Hematopoietic multipotent progenitor cell treated with erythropoietin and hydrocortisone succinate and interleukin-3 and kit ligand, for 15 days (in vitro differentiated cells): ENCODE measurements around the gene USP50.
"Not testable (repeated sequence)": the region's sequence is repeated elsewhere in the genome, so short reads cannot be mapped to it uniquely, and the experiment has no call there.

Source experiments
- DNase-seq: peaks from one replicate; pipeline ENCODE4 v3.0.0-alpha.2; 2015; ENCODE audit warnings: low spot score

Gene USP50

DNA sequence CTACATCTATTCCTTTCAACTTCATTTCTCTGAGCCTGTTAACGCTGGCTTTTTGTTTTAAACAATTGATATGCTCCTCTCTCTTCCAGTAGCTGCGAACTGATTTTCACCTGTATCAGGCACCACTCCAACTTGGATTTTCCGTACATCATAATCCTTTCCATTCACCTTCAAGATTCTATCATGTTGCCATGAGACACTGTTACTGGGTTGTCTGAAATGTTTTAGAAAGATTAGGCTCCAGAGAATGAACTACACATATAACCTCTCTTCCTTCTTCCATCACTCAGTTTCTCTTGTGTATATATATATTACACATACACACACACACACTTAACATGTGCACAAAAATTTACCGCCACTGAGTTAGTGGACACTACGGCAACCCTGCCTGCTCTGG lies at the start of gene USP50:
TSS of gene USP50 (minus strand) at position 101 of the 400 bp plus-strand sequence. CDS start 141 bp downstream, outside the sequence.
- DNase-seq, result no peak

DNA sequence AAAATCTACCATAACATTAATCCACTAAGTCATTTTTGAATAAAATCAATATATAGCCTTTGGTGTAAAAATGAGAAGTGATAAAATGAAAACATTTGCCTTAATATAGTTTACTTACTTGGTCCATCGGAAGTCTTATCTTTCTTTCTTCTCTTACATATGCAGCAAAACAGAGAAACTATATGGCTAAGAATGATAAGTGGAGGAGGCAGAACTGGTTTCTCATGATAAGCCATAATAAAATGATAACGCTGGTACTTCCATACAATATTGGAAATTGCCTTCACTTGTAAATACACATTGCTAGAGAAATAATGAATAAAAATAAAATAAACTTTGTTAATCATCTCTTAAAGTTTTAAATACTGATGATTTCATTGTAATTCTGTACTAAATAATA lies 47.8 kb upstream of the USP50 start:
- DNase-seq, result peak; percentile 85

DNA sequence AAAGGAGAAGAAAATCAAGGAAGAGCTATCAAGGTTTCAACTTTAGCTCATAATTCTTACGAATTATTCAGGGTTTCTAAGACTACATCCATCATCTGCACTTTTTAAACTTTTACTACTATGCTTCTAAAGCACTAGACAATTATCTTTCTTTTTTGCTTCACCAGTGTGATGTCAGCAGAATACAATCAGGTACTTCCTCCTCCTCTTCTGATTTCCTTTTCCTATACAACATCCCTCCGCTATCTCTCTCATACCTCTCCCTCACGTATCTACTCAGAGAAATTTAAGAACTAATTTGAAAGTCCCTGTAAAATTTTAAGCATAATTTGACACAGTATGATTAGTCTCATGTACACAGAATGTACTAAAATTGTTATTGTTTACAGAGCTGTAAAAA lies 47.3 kb upstream of the USP50 start:
- peak; percentile 55 for DNase-seq

DNA sequence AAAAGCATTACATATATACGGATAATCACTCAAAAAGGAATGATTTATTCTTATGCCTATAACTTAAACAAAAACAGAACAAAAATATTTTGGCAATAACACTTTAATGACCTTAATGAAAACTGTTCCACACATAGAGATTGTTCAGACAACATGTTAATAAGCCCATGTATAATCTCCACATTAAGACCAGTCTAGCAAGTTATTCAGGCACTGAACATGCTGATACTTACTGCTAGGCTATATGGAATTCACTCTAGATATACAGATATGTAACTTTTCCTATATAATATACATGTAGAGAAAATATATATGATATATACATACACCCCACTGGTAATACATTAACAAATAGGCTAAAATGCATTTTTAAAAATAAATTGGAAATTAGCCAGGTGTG lies 43.8 kb upstream of the USP50 start:
- no peak for DNase-seq

DNA sequence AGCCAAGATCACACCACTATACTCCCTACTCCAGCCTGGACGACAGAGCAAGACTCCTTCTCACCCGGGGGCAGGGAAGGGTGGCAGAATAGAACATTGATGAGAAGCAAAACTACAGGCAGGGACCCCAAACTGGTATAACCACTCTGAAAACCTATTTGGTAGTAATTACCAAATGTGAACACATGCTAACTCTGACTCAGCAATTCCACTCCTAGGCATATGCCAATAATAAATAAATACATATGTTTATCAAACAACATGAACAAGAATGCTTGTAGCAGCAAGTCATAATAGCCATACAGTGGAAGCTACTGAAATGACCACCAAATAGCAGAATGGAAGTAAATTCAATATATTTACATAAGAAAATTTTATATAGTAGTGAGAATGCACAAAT lies 31.0 kb upstream of the USP50 start:
- DNase-seq, result no peak

DNA sequence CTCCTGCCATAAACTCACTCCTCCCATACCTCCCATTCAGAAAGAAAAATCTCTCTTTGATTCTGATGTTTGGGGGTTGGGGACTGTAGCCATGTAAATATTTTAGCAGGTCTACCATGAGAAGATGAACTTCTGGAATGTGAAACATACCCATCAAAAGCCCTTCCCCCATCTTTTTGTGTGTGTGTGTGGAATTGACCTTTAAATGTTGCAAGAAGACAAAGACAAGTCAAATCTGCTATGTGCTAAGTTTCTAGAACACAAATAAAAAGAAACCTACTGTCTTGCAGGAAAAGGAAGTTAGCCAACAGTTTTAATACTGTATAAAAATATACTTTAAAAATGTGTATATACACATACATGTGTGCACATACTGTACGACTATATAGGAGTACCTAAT lies 29.7 kb upstream of the USP50 start:
- no peak for DNase-seq

DNA sequence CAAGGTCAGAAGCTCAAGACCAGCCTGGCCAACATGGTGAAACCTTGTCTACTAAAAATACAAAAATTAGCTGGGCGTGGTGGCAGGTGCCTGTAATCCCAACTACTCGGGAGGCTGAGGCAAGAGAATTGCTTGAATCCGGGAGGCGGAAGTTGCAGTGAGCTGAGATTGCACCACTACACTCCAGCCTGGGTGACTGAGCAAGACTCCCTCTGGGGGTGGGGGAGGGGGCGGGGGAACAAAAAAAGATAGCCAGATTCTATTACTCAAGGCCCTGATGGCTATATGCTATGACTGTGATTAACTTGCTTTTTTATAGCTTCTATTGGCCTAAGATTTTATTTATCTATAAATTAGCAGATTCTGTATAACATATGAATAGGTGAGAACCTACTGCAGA lies 27.4 kb upstream of the USP50 start:
- DNase-seq, result not testable (repeated sequence)

DNA sequence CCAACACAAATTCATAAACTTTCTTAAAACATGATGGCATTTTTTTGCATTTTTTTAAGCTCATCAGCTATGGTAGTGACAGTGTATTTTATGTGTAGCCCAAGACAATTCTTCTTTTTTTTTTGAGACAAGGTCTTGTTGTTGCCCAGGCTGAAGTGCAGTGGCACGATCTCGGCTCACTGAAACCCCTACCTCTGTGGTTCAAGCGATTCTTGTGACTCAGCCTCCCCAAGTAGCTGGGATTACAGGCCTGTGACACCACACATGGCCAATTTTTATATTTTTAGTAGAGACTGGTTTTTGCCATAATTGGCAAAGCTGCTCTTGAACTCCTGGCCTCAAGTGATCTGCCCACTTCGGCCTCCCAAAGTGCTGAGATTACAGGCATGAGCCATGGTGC lies 17.3 kb upstream of the USP50 start:
- no peak for DNase-seq

DNA sequence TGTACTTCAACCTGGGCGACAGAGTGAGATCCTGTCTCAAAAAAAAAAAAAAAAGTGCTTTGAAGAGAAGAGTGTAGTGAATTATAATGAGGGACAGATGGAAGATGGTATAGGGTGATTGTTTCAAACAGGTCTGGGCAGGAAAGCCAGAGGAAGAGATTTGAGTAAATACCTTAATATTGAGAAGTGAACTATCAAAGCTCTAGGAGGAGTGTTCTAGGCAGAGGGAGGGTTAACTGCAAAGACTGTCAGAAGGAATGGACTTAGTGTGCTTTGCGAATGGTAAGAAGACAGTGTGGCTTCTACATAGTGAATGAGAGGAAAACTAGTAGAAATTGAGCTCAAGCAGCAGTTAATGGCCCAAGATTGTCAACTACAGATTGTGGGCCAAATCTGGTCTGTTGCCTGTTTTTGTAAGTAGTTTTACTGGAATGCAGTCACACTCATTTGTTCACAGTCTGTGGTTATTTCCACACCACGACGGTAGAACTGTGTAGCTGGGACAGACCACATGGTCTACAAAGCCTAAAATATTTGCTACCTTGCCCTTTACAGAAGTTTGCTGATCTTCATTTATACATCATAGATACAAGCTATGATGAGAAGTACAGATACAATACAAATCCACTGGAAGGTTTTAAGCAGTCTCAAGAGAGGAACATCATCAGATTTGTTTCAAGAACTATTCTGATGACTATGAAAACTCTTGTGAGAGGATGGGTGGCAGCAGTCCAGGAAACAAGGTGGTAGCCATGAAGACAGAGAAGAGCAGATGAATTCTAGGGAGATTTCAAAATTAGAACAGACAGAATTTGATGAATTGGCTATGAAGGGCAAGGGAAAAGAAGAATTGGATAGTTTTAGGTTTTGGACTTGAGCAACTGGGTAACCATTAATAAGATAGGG lies 16.5 kb upstream of the USP50 start:
- DNase-seq, result no peak

DNA sequence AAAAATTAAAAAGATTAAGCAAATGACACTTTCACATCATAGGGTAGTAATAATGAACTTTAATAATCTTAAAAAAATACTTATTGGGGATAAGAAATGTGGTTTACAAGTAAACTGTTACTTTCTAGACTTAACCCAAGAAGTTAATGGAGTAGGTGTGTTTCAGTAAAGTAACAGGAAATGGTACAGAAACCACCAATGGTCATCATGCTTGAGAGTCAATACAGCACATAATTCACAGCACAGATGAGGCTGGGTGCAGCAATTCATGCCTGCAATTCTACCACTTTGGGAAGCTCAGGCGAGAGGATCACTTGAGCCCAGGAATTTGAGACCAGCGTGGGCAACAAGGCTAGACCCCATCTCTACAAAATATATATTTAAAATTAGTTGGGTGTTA lies 11.5 kb upstream of the USP50 start:
- no peak for DNase-seq

DNA sequence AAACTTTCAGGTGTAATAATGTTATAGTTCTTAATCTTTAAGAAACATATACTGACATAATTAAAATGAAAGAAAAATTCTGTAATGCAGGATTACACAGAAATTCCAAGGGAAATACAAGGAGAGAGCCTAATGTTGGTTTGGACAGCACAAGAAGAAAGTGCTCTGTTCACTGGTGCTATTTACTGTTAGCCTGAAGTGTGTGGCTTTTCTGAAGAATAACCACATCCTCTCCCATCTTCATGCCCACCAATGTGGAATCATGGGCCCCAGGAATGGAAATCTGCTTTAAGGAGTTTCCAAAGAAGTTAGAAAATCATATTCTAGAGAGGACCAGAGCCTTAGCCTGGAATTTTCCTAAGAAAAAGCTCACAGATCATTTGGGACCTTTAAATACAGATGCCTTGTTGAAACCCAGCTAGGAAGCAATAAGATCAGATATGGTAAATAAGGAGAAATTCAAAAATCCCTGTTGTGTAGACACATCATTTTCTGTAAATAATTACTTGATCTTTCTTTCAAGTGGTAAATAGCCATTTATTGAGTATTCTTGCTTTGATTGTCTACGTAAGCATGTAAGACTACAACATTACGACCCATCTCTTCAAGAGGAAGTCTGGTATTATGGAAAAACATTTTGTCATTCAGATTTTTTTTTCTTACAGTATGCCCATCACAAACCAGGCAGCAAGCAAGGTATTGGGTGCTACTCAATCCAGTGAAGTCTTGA lies 10.3 kb upstream of the USP50 start:
- DNase-seq, result no peak

DNA sequence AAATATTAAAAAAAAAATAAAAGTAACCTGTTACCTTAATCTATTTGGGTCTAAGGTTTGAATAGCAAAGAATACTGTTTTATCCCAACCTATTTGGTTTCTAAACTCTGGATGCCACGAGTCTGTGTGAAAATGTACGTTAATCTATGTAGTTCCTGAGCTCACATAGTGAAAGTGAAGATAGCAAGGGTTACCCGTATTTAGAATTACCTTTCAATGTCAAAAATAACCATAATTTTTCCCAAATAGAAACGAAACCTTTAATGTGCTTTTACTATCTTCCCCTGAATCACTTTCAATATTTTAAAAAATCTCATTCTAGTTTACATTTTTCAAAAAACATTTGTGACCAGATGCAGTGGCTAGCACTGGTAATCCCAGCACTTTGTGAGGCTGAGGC lies 5.8 kb upstream of the USP50 start:
- DNase-seq, result no peak

DNA sequence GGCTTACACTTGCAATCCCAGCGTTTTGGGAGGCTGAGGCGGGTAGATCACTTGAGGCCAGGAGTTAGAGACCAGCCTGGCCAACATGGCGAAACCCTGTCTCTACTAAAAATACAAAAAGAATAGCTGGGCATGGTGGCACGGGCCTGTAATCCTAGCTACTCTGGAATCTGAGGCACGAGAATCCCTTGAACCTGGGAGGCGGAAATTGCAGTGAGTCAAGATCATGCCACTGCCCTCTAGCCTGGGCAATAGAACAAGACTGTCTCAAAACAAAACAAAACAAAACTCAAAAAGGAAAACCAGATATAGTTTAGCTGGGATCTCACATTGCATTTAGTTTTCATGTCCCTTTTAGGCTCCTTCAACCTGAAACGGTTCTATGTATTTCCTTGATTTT lies 2.9 kb upstream of the USP50 start:
- no peak for DNase-seq

DNA sequence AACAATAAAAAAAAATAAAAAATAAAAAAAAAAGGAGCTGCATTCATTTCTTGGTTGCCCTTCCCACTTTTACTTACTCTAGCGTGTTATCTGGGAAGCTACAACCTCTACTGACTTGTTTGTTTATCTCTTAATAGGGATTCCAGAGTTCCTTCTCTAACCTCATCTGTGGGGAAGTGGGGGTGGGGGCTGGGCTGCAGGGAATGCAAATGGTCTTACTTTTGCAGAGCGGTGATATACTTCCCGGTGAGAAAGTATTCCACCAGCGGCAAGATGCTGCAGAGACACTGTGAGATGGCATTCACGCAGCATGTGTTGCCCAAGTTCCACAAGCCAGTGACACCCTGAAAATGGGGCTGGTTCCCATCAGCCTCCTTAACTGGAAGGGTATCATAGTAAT lies 2.1 kb downstream of the USP50 start:
- no peak for DNase-seq

DNA sequence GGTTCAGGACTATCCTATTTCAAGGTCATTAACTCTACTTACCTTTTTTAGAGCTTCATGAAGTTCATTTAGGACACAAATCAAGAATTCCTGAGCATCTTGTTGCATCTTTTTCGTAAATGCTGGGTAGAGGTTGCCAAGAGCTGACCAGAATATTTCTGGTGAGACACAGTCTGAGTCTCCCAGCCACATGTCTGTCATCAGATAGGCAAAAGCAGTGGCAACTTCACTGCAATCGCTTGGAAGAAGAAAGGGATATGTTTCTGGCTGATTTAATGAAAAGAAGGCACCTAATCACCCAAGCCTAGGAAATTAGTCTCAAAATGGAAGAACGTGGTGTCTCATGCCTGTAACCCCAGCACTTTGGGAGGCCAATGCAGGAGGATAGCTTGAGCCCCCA lies 2.9 kb downstream of the USP50 start:
- no peak for DNase-seq

DNA sequence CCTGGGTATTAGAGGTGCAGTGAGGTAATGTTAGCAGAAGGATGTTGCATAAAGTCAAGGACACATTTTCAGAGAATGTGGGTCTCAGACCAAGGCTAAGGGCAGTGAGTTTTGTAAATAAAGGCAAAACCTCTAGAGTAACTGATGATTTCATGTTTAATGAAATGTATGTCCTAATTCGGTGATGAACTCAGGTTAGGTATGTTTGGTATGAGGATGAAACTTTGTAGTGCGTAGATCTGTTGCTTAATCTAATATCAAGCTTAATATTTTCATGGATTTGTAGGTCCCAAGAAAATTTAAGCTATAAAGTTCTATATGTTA lies 3.6 kb downstream of the USP50 start:
- no peak for DNase-seq

DNA sequence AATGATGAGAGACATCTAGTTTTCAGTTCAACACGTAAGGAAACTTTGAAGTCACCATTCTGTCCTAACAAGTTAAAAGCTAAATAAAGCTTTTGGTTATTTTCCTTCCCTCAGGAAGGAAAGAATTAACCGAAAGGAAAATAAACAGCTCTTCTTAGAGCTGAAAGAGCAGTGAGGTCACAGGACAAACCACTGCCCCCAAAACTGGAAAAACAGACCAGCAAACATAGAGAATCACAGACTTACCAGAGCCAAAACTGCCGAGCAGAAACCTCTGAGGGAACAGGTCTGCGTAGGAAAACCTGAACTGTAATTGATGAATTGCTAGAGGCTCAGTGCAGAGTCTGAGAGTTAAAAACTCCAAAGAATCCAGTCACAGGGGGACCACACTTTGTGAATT lies 14.7 kb downstream of the USP50 start:
- DNase-seq, result no peak

DNA sequence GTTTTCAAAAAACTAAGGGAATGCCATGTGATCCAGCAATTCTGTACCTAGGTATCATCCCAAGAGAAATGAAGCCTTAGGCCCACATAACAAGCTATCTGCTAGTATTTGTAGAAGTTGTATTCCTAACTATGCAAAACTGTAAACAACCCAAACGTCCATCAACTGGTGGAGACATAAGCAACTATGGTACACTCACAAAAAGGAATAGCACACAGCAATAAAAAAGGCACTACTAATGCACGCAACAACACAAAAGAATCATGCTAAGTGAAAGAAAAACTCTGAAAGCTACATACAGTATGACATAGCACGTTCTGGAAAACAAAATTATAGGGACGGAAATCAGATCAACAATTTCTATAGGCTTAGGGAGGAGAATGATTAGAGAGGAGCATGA lies 15.3 kb downstream of the USP50 start:
- no peak for DNase-seq

DNA sequence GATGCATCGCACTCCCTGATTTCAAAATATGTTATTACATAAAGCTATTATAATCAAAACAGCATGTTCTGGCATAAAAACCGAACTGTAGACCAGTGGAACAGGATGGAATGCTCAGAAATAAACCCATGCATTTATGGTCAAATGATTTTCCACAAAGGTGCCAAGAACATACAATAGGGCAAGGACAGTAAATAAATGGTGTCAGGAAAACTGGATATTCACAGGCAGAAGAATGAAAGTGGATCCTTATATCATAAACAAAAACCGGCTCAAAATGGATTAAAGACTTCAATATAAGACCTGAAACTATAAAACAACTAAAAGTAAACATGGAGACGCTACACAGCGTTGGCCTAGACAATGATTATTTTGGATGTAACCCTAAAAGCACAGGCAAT lies 22.6 kb downstream of the USP50 start:
- no peak for DNase-seq

DNA sequence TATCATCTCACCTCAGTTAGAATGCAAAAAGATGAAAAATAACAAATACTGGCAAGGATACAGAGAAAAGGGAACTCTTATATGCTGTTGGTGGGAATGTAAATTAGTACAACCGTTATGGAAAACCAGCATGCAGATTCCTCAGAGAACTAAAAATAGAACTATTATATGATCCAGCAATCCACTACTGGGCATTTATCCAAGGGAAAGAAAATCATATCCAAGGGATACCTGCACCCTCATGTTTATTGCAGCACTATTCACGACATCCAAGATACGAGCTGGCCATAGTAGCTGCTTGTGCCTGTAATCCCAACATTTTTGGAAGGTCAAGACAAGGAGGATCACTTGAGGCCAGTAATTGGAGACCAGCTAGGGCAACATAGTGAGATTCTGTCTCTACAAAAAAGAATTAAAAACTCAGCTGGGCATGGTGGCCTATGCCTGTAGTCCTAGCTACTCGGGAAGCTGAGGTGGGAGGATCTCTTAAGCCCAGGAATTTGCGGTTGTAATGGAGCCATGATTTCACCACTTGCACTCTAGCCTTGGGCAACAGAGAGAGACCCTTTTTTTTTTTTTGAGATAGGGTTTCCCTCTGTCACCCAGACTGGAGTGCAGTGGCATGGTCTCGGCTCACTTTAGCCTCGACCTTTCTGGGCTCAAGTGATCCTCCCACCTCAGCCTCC lies 26.6 kb downstream of the USP50 start:
- DNase-seq, result no peak

DNA sequence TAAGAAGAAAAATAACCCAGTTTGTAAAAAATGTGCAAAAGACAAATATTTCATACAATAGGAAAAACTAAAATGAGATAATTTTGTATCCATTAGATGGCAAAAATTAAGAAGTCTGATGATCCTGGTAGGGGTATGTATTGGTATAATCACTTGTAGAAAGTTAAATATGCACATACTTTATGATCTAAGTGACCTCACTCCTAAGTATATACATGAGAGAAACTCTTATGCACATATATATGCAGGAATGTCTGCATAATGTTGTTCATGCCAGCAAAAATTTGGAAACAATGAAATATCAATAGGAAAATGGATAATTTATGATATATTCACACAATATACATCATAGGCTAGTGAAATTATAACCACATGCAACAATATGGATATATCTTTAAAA lies 33.5 kb downstream of the USP50 start:
- DNase-seq, result no peak

DNA sequence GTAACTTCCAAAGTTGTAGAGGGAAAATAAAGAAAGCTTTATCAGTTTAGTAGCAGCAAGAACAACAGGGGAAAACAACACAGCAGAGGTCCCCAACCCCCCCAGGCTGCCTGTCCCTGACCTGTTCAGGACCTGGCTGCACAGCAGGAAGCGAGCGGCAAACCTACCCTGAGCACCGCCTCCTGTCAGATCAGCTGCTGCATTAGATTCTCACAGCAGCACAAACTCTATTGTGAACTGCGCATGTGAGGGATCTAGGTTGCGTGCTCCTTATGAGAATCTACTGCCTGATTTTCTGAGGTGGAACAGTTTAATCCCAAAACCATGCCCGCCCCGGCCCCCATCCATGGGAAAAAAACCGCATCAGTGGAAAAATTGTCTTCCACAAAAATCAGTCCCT lies 40.3 kb downstream of the USP50 start:
- DNase-seq, result no peak

DNA sequence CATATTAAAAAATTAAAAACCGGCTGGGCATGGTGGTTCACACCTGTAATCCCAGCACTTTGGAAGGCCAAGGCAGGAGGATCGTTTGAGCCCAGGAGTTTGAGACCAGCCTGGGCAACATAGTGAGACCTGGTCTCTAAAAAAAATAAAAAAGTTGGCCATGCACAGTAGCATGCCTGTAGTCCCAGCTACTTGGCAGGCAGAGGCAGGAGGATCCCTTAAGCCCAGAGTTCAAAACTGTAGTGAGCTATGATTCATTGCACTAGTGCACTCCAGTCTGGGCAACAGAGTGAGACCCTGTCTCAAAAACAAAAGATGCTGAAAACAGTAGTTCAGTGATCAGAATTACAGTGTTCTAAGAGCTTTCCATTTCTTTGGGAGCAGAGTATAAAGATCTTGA lies 40.8 kb downstream of the USP50 start:
- not testable (repeated sequence) for DNase-seq
